ENCODE results near the gene ZNF628. TPM values are rescaled to one million over a fixed set of nuclear protein-coding genes. Genes with fewer than 3 reads are reported as not detected.

Gene ZNF628
- polyA plus RNA-seq, 3 donors: 0.50 to 3.1 TPM; not detected in 1

DNA sequence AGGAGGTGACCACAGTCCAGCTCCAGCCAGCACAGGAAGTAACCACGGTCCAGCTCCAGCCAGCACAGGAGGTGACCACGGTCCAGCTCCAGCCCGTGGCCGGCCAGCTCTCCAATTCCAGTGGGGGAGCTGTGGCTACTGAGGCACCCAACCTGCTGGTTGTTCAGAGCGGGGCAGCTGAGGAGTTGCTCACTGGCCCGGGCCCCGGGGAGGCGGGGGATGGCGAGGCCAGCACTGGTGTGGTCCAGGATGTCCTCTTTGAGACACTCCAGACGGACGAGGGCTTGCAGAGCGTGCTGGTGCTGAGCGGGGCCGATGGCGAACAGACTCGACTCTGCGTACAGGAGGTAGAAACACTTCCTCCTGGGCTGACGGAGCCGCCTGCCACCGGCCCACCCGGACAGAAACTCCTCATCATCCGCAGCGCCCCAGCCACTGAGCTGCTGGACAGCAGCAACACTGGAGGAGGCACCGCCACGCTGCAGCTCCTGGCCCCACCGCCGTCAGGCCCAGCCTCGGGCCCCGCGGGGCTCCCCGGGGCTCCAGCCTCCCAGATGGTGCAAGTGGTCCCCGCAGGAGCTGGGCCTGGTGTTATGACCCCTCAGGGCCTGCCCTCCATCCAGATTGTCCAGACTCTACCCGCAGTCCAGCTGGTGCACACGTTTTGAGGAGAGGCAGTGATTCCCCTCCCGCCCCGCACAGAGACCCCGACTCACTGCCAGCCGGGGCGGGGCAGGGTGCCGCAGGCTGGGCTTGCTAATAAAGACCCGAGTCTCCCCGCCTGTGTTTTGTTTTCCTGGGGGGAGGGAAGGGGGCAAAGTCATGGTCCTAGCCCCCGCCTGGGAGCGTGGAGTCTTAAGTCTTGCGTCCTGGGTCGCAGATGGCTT lies 7.5 kb downstream of the ZNF628 start:
- intact Hi-C loops (cut with micrococcal nuclease): no loop called here
- Histone ChIP-seq H3K4me3 (replicated peaks in 1 of 3; ENCODE audit: low read depth in 2 of 3, low read length in 3 of 3) (peak overlapping the region in 1 of 3 experiments; percentile 69), H3K9me3 (replicated peaks in 1 of 2; ENCODE audit: control insufficient read depth in 1 of 2, insufficient read depth in 1 of 2, low read length in 2 of 2) (no peaks in the 10 kb centered on the region), H3K36me3 (replicated peaks in 1 of 2; ENCODE audit: control insufficient read depth in 1 of 2, insufficient read depth in 2 of 2, low read length in 2 of 2) (peaks cover 16 to 25% of the 10 kb centered on the region in 2 donors), H3K4me1 (ENCODE audit: control insufficient read depth in 1 of 2, insufficient read depth in 2 of 2, low read length in 2 of 2) (peaks cover 12 to 17% of the 10 kb centered on the region in 2 donors), H3K79me2 (ENCODE audit: insufficient read depth, low read length) (peaks cover 3% of the 10 kb centered on the region), H3K4me2 (replicated peaks; ENCODE audit: extremely low read depth, low read length, poor library complexity, severe bottlenecking) (peak overlapping the region; percentile 82), H3K9ac (ENCODE audit: insufficient read depth, low read length, poor library complexity, severe bottlenecking) (peak overlapping the region; percentile 53), H3K27me3 (ENCODE audit: control insufficient read depth in 2 of 2, insufficient read depth in 2 of 2, low read length in 2 of 2) (no peaks in the 10 kb centered on the region), H2AFZ (ENCODE audit: insufficient read depth, low read depth, low read length, poor library complexity, severe bottlenecking) (no peak overlapping the region), H4K20me1 (ENCODE audit: insufficient read depth, low read length) (peaks cover 34% of the 10 kb centered on the region), H3K27ac (ENCODE audit: low read depth in 1 of 2, low read length in 2 of 2) (no peak overlapping the region)
- TF ChIP-seq, protein P1, sequence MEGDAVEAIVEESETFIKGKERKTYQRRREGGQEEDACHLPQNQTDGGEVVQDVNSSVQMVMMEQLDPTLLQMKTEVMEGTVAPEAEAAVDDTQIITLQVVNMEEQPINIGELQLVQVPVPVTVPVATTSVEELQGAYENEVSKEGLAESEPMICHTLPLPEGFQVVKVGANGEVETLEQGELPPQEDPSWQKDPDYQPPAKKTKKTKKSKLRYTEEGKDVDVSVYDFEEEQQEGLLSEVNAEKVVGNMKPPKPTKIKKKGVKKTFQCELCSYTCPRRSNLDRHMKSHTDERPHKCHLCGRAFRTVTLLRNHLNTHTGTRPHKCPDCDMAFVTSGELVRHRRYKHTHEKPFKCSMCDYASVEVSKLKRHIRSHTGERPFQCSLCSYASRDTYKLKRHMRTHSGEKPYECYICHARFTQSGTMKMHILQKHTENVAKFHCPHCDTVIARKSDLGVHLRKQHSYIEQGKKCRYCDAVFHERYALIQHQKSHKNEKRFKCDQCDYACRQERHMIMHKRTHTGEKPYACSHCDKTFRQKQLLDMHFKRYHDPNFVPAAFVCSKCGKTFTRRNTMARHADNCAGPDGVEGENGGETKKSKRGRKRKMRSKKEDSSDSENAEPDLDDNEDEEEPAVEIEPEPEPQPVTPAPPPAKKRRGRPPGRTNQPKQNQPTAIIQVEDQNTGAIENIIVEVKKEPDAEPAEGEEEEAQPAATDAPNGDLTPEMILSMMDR (IDR thresholded peaks at IDR 0.05): no peak
- H3K4me3 Mint-ChIP-seq: peak overlapping the region; percentile 61 to 71
- H3K9me3 Mint-ChIP-seq: peaks cover 0 to 2% (median 0%) of the 10 kb centered on the region in 7 donors
- peak overlapping the region in 2 of 7 donors; percentile 25 to 54 for H3K27ac Mint-ChIP-seq
- H3K36me3 Mint-ChIP-seq: peaks cover 19 to 24% of the 10 kb centered on the region in 2 donors
- peaks cover 22% of the 10 kb centered on the region for H3K4me1 Mint-ChIP-seq
- peaks cover 2 to 32% (median 10%) of the 10 kb centered on the region in 3 donors for H3K27me3 Mint-ChIP-seq (ENCODE audit: low read depth in 3 of 3)
- WGBS (ENCODE audit: insufficient coverage): 84% methylated on average over 46 of the region's 46 CpGs
- DNase-seq: no peak

DNA sequence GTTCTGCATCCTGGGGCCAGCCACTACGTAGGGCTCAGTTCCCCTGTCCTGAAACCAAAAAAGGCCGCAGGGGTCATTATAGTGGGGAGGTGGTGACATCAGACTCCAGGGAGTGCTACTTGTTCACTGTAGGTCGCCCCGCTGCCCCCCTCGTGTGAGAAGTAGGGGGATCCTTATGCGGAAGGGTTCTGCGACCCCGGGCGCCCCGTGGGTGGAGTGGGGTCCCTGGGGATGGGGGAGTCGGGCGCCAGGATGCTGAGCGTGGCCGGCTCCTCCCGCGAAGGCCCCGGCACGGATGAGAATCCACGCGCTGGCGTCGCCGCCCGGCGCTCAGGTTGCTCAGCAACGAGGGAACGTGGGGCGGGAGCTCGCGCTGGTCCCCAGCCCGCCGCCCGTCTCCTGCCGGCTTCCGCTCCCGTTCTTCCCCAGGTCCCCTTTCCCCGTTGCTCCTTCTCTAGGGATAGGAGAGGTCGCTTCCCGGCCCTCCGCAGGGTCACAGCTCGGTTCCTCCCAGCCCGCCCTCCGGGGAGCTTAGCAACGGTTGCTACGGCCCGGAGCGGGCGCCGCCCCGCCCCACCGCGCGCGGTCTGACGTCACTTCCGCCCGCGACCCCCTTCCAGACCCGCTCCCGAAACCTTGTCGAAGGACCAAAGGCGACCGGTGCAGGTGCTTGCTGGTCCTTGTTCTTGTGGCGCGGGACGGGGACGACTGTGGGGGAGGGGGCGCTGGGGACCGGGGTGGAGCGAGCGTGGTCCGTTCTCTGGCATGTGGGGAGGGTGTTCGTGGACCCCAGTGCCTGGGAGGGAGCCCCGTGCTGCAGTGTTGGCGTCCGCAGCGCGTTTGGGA lies 8.4 kb downstream of the ZNF628 start, which contains the start of gene NAT14:
Gene NAT14 (plus strand): TSS at position 596 of the 846 bp plus-strand sequence. CDS start 521 bp downstream, outside the sequence.
- H3K9ac ChIP-seq (ENCODE audit: insufficient read depth, low read length, poor library complexity, severe bottlenecking): peak within 1 kb of the TSS; percentile 53
- Mint-ChIP-seq H3K4me3 (peak within 1 kb of the TSS; percentile 71 to 72), H3K36me3 (peaks cover 16 to 24% of the 10 kb centered on the region in 2 donors), H3K4me1 (peaks cover 17% of the 10 kb centered on the region), H3K27me3 (ENCODE audit: low read depth in 3 of 3) (peaks cover 5 to 32% (median 12%) of the 10 kb centered on the region in 3 donors), H3K27ac (peak within 1 kb of the TSS in 6 of 7 donors; percentile 54 to 85 (median 70)), H3K9me3 (peaks cover 0 to 2% (median 0%) of the 10 kb centered on the region in 7 donors)
- H3K4me1 ChIP-seq (ENCODE audit: control insufficient read depth in 1 of 2, insufficient read depth in 2 of 2, low read length in 2 of 2): peaks cover 12 to 17% of the 10 kb centered on the region in 2 donors
- H3K79me2 ChIP-seq (ENCODE audit: insufficient read depth, low read length): no peaks in the 10 kb centered on the region
- H2AFZ ChIP-seq (ENCODE audit: insufficient read depth, low read depth, low read length, poor library complexity, severe bottlenecking): peak within 1 kb of the TSS; percentile 46
- peaks cover 16 to 25% of the 10 kb centered on the region in 2 donors for H3K36me3 ChIP-seq (replicated peaks in 1 of 2; ENCODE audit: control insufficient read depth in 1 of 2, insufficient read depth in 2 of 2, low read length in 2 of 2)
- TF ChIP-seq, protein P1 (IDR thresholded peaks at IDR 0.05): no peak
- intact Hi-C loops (cut with micrococcal nuclease): no loop called here
- DNase-seq: peak; percentile 25 to 41 (median 34)
- H3K4me3 ChIP-seq (replicated peaks in 1 of 3; ENCODE audit: low read depth in 2 of 3, low read length in 3 of 3): peak within 1 kb of the TSS; percentile 8 to 69 (median 27)
- peak within 1 kb of the TSS; percentile 82 for H3K4me2 ChIP-seq (replicated peaks; ENCODE audit: extremely low read depth, low read length, poor library complexity, severe bottlenecking)
- H3K9me3 ChIP-seq (replicated peaks in 1 of 2; ENCODE audit: control insufficient read depth in 1 of 2, insufficient read depth in 1 of 2, low read length in 2 of 2): no peaks in the 10 kb centered on the region
- WGBS (ENCODE audit: insufficient coverage): 1% methylated on average over 57 of the region's 78 CpGs
- H3K27ac ChIP-seq (ENCODE audit: low read depth in 1 of 2, low read length in 2 of 2): no peak within 1 kb of the TSS
- peaks cover 25% of the 10 kb centered on the region for H4K20me1 ChIP-seq (ENCODE audit: insufficient read depth, low read length)
- no peaks in the 10 kb centered on the region for H3K27me3 ChIP-seq (ENCODE audit: control insufficient read depth in 2 of 2, insufficient read depth in 2 of 2, low read length in 2 of 2)
